WTC11 (cell line): ENCODE data around the gene OSBPL6. TPM values are rescaled to one million over a fixed set of nuclear protein-coding genes. Genes with fewer than 3 reads are reported as not detected.

Experiments used
- ATAC-seq: fragments of 200-7000 bp; cut with Tn5 transposase; 2 replicates; pipeline ENCODE4 v1.10.0; 2021; ENCODE audit warnings: mild to moderate bottlenecking, moderate library complexity
- CTCF ChIA-PET: fragments of 300-600 bp; sonication (Branson Sonifier 250); formaldehyde crosslinking; loops from one replicate; lab custom pipeline; 2021; ENCODE audit warnings: antibody characterized with exemption; lab: Charles Lee
- POLR2A ChIA-PET: fragments of 350-600 bp; sonication (Branson Sonifier 250); formaldehyde crosslinking; loops from one replicate; lab custom pipeline; 2021; ENCODE audit warnings: antibody characterized with exemption; lab: Charles Lee
- DNase-seq: peaks from one replicate; pipeline ENCODE4 v3.0.0; 2021; ENCODE audit warnings: low spot score
- H3K27ac Mint-ChIP-seq: 2 replicates; pipeline ENCODE4 v1.8.0; 2021; ENCODE audit warnings: mixed read lengths
- H3K27me3 Mint-ChIP-seq: 2 replicates; pipeline ENCODE4 v1.8.0; 2021; ENCODE audit warnings: low read depth, mild to moderate bottlenecking, moderate library complexity, mixed read lengths
- H3K36me3 Mint-ChIP-seq: 2 replicates; pipeline ENCODE4 v1.8.0; 2021; ENCODE audit warnings: mixed read lengths
- H3K4me1 Mint-ChIP-seq: 2 replicates; pipeline ENCODE4 v1.8.0; 2022; ENCODE audit warnings: mixed read lengths
- H3K4me3 Mint-ChIP-seq: 2 replicates; pipeline ENCODE4 v1.8.0; 2021; ENCODE audit warnings: mild to moderate bottlenecking, moderate library complexity, mixed read lengths
- H3K9me3 Mint-ChIP-seq: 2 replicates; pipeline ENCODE4 v1.8.0; 2021; ENCODE audit warnings: mixed read lengths
- ATF1 ChIP-seq: sonication (generic); formaldehyde crosslinking; IDR thresholded peaks from 2 replicates; pipeline ENCODE4 v1.8.1; 2023; ENCODE audit warnings: mild to moderate bottlenecking, moderate library complexity, missing genetic modification reagents
- CBFB ChIP-seq: sonication (generic); formaldehyde crosslinking; IDR thresholded peaks from 2 replicates; pipeline ENCODE4 v1.8.1; 2022; ENCODE audit warnings: mild to moderate bottlenecking, low read depth, missing genetic modification reagents
- EMX1 ChIP-seq: fragments of 250-450 bp; sonication (Bioruptor Pico); IDR thresholded peaks from 2 replicates; pipeline ENCODE4 v1.8.0; 2021; ENCODE audit warnings: mild to moderate bottlenecking
- GABPB1 ChIP-seq: sonication (generic); formaldehyde crosslinking; IDR thresholded peaks from 2 replicates; pipeline ENCODE4 v1.8.1; 2023; ENCODE audit warnings: mild to moderate bottlenecking, missing genetic modification reagents
- MLX ChIP-seq: sonication (generic); formaldehyde crosslinking; IDR thresholded peaks from 2 replicates; pipeline ENCODE4 v1.8.1; 2023; ENCODE audit warnings: mild to moderate bottlenecking, missing genetic modification reagents, moderate library complexity
- SMAD3 ChIP-seq: sonication (generic); formaldehyde crosslinking; IDR thresholded peaks from 2 replicates; pipeline ENCODE4 v1.8.0; 2022; ENCODE audit warnings: missing genetic modification reagents, mild to moderate bottlenecking, borderline replicate concordance
- ZBTB21 ChIP-seq: sonication (generic); formaldehyde crosslinking; IDR thresholded peaks from 2 replicates; pipeline ENCODE4 v1.8.1; 2023; ENCODE audit warnings: mild to moderate bottlenecking, missing genetic modification reagents, borderline replicate concordance
- ZNF232 ChIP-seq: sonication (generic); formaldehyde crosslinking; IDR thresholded peaks from 2 replicates; pipeline ENCODE4 v1.8.0; 2022; ENCODE audit warnings: mild to moderate bottlenecking, missing genetic modification reagents
- ZNF281 ChIP-seq: sonication (generic); formaldehyde crosslinking; IDR thresholded peaks from 2 replicates; pipeline ENCODE4 v1.8.0; 2023; ENCODE audit warnings: mild to moderate bottlenecking, missing genetic modification reagents
- ZNF416 ChIP-seq: fragments of 250-450 bp; sonication (Bioruptor Pico); IDR thresholded peaks from 2 replicates; pipeline ENCODE4 v1.9.0; 2021; ENCODE audit warnings: mild to moderate bottlenecking, inconsistent platforms
- ZNF671 ChIP-seq: fragments of 250-450 bp; sonication (Bioruptor Pico); IDR thresholded peaks from 2 replicates; pipeline ENCODE4 v1.8.0; 2021; ENCODE audit warnings: mild to moderate bottlenecking
- total RNA-seq: library from RNA; stranded (reverse); gene quantifications from 3 replicates; pipeline ENCODE4 v1.2.3, GENCODE V29; 2021
- TF ChIP-seq, protein P1 (sequence below): sonication (generic); formaldehyde crosslinking; IDR thresholded peaks from 2 replicates; pipeline ENCODE4 v1.8.0; 2022; ENCODE audit warnings: mild to moderate bottlenecking, missing genetic modification reagents
- TF ChIP-seq, protein P2 (sequence below): sonication (generic); formaldehyde crosslinking; IDR thresholded peaks from 2 replicates; pipeline ENCODE4 v1.8.0; 2022; ENCODE audit warnings: mild to moderate bottlenecking, missing genetic modification reagents
- TF ChIP-seq, protein P3 (sequence below): fragments of 250-450 bp; sonication (Bioruptor Pico); IDR thresholded peaks from 2 replicates; pipeline ENCODE4 v1.9.0; 2021; ENCODE audit warnings: mild to moderate bottlenecking
- TF ChIP-seq, protein P4 (sequence below): fragments of 250-450 bp; sonication (Bioruptor Pico); IDR thresholded peaks from 2 replicates; pipeline ENCODE4 v1.9.0; 2021; ENCODE audit warnings: mild to moderate bottlenecking, borderline replicate concordance
- TF ChIP-seq, protein P5 (sequence below): sonication (generic); formaldehyde crosslinking; IDR thresholded peaks from 2 replicates; pipeline ENCODE4 v1.8.0; 2022; ENCODE audit warnings: mild to moderate bottlenecking, missing genetic modification reagents
- TF ChIP-seq, protein P6 (sequence below): sonication (generic); formaldehyde crosslinking; IDR thresholded peaks from 2 replicates; pipeline ENCODE4 v1.8.1; 2023; ENCODE audit warnings: mild to moderate bottlenecking, moderate library complexity, missing genetic modification reagents

The OSBPL6 gene
- total RNA-seq, 1 experiment from 2014 or later, result 9.2 TPM

DNA sequence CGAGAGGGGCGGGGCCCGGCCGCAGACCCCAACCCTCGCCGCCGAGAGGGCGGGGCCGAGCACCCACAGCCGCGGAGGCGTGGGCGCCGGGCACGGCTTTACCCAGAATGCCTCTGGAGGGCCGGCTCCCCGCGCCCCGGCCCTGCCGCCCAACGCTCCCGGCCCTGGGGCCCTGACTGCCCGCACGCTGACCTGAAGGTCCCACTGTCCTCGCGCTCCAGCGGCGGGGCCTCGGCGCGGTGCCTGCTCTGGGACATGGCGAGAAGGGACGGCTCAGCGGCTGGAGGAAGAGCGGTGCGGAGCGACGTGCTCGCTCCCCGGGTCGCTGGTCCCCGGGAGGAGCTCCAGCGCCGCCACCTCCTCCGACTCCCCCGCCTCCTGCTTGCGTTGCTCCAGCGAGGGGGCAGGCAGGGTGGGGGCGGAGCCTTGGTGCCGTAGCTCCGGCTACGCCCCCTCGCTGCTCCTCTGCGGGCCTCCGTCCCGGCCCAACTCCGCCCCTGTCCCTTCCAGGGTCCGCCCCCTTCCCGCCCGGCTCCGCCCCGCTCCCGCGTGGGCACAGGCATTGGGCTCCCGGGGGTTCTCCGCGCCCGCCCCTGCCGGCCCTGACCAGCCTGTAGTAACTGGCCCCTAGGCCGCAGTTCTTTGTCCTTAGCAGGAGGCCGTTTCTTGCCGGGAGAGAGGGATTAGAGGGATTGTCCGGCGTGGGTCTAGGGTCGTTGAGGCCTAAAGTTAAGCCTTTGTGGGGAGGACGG lies 256.6 kb downstream of the OSBPL6 start, which contains the start of the genes PJVK and PRKRA:
PJVK (plus strand) TSS at position 605 of the 752 bp plus-strand sequence. CDS start 2,032 bp downstream, outside the sequence.
PRKRA (minus strand) TSS at position 402 of the 752 bp plus-strand sequence; CDS start at position 257, 145 bp downstream.
- Mint-ChIP-seq H3K27me3 (no peaks in the 10 kb centered on the region), H3K9me3 (peaks cover 7% of the 10 kb centered on the region), H3K36me3 (peaks cover 27% of the 10 kb centered on the region), H3K27ac (peak within 1 kb of the TSS; percentile 100), H3K4me3 (peak within 1 kb of the TSS; percentile 85), H3K4me1 (peaks cover 20% of the 10 kb centered on the region)
- peak; percentile 96 for DNase-seq
- CTCF ChIA-PET, result interaction anchor here (0.6 to 2.2 kb wide), 9 partner anchors 12 to 1368 kb away, joined by 3 to 14 read pairs (median 4); partner anchors contain the start of genes PLEKHA3 and RBM45
- peak; percentile 93 for ATAC-seq
- POLR2A ChIA-PET, result interaction anchor here (0.6 to 2.1 kb wide), 12 partner anchors 10 to 333 kb away, joined by 3 to 20 read pairs (median 4); partner anchors contain the start of gene FKBP7
- TF ChIP-seq ZNF416 (CRISPR knock-in tag) (peak; percentile 56; the same call in 1 of the 2 replicates), SMAD3 (CRISPR knock-in tag) (peak; percentile 89), ZNF281 (CRISPR knock-in tag) (no peak), EMX1 (CRISPR knock-in tag) (0 out of 2 replicates have a peak, but pooled peaks have one; percentile 49), ZNF232 (peak; percentile 89; the same call in 1 of the 2 replicates), ATF1 (CRISPR knock-in tag) (no peak), ZNF671 (peak; percentile 43; the same call in 1 of the 2 replicates), GABPB1 (CRISPR knock-in tag) (peak; percentile 79), MLX (CRISPR knock-in tag) (0 out of 2 replicates have a peak, but pooled peaks have one; percentile 72), CBFB (CRISPR knock-in tag) (peak; percentile 93), ZBTB21 (CRISPR knock-in tag) (peak; percentile 17; the same call in 1 of the 2 replicates)
- TF ChIP-seq, protein P1, sequence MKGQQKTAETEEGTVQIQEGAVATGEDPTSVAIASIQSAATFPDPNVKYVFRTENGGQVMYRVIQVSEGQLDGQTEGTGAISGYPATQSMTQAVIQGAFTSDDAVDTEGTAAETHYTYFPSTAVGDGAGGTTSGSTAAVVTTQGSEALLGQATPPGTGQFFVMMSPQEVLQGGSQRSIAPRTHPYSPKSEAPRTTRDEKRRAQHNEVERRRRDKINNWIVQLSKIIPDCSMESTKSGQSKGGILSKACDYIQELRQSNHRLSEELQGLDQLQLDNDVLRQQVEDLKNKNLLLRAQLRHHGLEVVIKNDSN (CRISPR knock-in tag), result 0 out of 2 replicates have a peak, but pooled peaks have one; percentile 31
- TF ChIP-seq, protein P2, sequence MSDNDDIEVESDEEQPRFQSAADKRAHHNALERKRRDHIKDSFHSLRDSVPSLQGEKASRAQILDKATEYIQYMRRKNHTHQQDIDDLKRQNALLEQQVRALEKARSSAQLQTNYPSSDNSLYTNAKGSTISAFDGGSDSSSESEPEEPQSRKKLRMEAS (CRISPR knock-in tag), result peak; percentile 63; the same call in 1 of the 2 replicates
- TF ChIP-seq, protein P3, sequence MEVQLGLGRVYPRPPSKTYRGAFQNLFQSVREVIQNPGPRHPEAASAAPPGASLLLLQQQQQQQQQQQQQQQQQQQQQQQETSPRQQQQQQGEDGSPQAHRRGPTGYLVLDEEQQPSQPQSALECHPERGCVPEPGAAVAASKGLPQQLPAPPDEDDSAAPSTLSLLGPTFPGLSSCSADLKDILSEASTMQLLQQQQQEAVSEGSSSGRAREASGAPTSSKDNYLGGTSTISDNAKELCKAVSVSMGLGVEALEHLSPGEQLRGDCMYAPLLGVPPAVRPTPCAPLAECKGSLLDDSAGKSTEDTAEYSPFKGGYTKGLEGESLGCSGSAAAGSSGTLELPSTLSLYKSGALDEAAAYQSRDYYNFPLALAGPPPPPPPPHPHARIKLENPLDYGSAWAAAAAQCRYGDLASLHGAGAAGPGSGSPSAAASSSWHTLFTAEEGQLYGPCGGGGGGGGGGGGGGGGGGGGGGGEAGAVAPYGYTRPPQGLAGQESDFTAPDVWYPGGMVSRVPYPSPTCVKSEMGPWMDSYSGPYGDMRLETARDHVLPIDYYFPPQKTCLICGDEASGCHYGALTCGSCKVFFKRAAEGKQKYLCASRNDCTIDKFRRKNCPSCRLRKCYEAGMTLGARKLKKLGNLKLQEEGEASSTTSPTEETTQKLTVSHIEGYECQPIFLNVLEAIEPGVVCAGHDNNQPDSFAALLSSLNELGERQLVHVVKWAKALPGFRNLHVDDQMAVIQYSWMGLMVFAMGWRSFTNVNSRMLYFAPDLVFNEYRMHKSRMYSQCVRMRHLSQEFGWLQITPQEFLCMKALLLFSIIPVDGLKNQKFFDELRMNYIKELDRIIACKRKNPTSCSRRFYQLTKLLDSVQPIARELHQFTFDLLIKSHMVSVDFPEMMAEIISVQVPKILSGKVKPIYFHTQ, result peak; percentile 67; the same call in 1 of the 2 replicates
- TF ChIP-seq, protein P4, sequence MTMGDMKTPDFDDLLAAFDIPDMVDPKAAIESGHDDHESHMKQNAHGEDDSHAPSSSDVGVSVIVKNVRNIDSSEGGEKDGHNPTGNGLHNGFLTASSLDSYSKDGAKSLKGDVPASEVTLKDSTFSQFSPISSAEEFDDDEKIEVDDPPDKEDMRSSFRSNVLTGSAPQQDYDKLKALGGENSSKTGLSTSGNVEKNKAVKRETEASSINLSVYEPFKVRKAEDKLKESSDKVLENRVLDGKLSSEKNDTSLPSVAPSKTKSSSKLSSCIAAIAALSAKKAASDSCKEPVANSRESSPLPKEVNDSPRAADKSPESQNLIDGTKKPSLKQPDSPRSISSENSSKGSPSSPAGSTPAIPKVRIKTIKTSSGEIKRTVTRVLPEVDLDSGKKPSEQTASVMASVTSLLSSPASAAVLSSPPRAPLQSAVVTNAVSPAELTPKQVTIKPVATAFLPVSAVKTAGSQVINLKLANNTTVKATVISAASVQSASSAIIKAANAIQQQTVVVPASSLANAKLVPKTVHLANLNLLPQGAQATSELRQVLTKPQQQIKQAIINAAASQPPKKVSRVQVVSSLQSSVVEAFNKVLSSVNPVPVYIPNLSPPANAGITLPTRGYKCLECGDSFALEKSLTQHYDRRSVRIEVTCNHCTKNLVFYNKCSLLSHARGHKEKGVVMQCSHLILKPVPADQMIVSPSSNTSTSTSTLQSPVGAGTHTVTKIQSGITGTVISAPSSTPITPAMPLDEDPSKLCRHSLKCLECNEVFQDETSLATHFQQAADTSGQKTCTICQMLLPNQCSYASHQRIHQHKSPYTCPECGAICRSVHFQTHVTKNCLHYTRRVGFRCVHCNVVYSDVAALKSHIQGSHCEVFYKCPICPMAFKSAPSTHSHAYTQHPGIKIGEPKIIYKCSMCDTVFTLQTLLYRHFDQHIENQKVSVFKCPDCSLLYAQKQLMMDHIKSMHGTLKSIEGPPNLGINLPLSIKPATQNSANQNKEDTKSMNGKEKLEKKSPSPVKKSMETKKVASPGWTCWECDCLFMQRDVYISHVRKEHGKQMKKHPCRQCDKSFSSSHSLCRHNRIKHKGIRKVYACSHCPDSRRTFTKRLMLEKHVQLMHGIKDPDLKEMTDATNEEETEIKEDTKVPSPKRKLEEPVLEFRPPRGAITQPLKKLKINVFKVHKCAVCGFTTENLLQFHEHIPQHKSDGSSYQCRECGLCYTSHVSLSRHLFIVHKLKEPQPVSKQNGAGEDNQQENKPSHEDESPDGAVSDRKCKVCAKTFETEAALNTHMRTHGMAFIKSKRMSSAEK, result peak; percentile 73; the same call in 1 of the 2 replicates
- TF ChIP-seq, protein P5, sequence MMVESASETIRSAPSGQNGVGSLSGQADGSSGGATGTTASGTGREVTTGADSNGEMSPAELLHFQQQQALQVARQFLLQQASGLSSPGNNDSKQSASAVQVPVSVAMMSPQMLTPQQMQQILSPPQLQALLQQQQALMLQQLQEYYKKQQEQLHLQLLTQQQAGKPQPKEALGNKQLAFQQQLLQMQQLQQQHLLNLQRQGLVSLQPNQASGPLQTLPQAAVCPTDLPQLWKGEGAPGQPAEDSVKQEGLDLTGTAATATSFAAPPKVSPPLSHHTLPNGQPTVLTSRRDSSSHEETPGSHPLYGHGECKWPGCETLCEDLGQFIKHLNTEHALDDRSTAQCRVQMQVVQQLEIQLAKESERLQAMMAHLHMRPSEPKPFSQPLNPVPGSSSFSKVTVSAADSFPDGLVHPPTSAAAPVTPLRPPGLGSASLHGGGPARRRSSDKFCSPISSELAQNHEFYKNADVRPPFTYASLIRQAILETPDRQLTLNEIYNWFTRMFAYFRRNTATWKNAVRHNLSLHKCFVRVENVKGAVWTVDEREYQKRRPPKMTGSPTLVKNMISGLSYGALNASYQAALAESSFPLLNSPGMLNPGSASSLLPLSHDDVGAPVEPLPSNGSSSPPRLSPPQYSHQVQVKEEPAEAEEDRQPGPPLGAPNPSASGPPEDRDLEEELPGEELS (CRISPR knock-in tag), result peak; percentile 20; the same call in 1 of the 2 replicates
- TF ChIP-seq, protein P6, sequence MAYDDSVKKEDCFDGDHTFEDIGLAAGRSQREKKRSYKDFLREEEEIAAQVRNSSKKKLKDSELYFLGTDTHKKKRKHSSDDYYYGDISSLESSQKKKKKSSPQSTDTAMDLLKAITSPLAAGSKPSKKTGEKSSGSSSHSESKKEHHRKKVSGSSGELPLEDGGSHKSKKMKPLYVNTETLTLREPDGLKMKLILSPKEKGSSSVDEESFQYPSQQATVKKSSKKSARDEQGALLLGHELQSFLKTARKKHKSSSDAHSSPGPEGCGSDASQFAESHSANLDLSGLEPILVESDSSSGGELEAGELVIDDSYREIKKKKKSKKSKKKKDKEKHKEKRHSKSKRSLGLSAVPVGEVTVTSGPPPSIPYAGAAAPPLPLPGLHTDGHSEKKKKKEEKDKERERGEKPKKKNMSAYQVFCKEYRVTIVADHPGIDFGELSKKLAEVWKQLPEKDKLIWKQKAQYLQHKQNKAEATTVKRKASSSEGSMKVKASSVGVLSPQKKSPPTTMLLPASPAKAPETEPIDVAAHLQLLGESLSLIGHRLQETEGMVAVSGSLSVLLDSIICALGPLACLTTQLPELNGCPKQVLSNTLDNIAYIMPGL (CRISPR knock-in tag), result peak; percentile 73; the same call in 1 of the 2 replicates
